Hematopoietic multipotent progenitor cell treated with erythropoietin and hydrocortisone succinate and interleukin-3 and kit ligand, for 15 days (in vitro differentiated cells): ENCODE results near the gene DZIP1L.
"Not testable (repeated sequence)": the region's sequence is repeated elsewhere in the genome, so short reads cannot be mapped to it uniquely, and the experiment has no call there.

ENCODE experiments used
- DNase-seq: peaks from one replicate; pipeline ENCODE4 v3.0.0-alpha.2; 2015; ENCODE audit warnings: low spot score

Gene DZIP1L

DNA sequence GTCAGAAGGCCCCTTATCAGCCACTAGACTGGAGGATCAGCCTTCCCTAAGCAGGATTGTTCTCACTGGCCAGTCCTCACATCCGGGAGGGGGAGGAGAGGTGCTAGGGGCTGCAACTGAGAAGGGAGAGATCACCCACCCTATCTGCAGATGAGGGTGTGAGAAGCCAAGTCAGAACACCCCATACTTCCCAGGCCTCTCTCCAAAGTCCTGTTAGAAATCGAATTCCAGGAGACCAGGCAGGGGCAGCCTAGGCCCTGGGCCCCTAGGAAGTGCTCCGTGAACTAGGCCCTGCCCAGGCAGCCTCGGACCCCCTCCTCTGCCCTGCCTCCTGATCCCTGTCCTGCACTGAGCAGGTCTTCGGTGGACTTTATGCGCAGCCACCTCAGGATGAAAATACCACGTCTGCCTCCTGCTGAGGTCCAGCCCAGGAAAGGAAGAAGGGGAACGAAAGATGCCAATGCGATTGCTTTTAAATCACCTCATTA lies 933 bp downstream of the DZIP1L start:
- no peak for DNase-seq

DNA sequence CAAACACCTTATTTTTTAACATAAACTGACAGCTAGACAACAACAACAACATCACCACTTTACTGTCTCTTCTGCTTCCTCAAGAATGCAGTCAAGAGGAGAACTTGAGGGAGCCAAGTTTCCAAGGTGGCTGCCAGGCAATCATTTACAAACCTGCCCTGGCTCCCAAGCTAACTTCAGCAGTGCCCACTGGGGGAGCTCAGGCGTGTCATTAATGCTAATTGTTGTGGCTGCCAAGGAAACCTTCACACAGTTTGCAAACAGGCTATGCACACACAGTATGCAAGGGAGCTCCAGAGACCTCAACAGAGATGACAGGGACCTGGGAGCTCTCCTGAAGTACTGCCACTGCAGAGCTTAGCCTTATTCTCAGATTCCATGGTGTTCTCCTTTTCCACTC lies 2.1 kb downstream of the DZIP1L start:
- DNase-seq: no peak

DNA sequence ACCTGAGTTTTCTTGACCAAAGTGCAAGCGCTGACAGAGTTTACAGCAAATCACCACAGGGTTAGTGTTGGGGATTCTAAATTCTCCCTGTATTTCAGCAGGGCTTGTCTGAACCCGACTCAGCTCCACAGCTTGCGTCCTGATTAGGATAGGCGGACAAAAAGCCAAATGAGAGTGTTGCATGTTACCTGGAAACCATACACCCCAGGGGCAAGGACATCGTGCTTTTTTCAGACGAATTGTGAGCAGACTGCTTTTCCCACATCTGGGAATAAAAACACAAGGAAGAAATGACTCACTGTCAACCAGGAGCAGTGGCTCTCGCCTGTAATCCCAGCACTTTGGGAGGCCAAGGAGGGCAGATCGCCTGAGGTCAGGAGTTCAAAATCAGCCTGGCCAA lies 3.0 kb downstream of the DZIP1L start:
- no peak for DNase-seq

DNA sequence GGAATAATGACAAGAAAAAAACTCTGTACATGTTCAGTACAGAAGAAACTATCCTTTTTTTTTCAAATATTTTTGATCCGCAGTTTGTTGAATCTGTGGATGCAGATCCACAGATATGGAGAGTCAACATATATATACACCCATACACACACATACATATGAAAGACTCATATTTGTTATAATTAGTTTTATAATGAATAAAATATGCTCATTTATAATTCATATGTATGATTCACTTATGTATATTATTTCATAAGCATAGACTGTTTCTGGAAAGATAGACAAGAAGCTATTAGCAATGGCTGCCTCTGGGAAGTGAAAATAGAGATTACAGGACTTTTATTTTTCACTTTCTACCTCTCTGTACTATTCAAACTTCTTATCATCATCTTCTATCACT lies 9.8 kb downstream of the DZIP1L start:
- DNase-seq: no peak

DNA sequence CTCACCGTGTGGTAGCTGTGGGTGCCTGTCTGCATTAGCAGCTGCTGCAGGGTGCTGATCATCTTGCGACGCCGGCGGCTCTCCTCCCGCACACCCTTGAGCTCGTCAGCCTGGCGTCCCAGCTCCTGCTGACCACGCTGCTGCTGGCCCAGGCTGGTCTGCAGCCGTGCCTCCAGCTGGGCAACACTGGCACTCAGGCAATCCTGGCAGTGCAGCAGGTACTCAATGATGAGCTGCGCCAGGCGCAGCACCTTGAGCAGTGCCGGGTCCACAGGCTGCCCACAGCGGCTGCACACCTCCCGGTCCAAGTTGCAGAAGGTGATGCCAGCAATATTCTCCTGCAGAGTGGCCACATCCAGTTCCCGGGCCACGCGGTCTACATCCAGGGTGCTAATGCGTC lies 11.9 kb downstream of the DZIP1L start:
- no peak for DNase-seq

DNA sequence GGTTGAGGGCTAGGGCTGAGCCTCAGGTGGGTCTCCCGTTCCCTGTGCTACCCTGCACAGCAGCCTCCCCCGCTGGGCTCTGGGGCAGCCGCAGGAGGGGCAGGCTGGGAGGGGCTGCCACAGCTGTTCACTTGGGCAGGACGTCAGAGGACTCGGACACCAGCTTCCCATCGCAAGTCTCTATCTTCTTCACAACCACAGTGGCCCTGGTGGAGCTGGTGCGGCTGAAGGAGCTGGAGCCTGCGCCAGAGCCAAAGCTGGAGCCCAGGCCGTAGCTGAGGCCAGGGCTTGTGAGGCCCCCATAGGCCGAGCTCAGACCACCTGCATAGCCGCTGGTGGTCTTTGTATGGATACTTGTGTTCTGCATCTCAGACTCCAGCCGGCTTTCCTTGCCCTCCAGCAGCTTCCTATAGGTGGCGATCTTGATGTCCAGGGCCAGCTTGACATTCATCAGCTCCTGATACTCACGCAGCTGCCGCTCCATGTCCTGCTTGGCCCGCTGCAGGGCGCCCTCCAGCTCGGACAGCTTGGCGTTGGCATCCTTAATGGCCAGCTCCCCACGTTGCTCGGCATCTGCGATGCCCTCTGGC lies 14.0 kb downstream of the DZIP1L start:
- DNase-seq: not testable (repeated sequence)

DNA sequence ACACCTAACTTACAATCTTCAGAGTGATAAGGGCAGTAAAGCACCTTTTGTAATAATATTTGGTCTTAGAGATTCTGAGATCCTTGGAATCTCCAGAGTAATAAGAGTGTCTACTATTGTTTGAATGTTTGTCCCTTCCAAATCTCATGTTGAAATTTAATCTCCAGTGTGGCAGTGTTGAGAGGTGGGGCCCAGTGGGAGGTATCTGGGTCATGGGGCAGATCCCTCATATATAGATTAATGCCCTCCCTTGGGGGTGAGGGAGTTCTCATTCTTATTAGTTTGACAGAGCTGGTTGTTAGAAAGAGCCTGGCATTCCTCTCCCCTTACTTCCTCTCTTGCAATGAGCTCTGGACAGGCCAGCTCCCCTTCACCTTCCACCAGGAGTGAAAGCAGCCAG lies 16.0 kb downstream of the DZIP1L start:
- DNase-seq: no peak

DNA sequence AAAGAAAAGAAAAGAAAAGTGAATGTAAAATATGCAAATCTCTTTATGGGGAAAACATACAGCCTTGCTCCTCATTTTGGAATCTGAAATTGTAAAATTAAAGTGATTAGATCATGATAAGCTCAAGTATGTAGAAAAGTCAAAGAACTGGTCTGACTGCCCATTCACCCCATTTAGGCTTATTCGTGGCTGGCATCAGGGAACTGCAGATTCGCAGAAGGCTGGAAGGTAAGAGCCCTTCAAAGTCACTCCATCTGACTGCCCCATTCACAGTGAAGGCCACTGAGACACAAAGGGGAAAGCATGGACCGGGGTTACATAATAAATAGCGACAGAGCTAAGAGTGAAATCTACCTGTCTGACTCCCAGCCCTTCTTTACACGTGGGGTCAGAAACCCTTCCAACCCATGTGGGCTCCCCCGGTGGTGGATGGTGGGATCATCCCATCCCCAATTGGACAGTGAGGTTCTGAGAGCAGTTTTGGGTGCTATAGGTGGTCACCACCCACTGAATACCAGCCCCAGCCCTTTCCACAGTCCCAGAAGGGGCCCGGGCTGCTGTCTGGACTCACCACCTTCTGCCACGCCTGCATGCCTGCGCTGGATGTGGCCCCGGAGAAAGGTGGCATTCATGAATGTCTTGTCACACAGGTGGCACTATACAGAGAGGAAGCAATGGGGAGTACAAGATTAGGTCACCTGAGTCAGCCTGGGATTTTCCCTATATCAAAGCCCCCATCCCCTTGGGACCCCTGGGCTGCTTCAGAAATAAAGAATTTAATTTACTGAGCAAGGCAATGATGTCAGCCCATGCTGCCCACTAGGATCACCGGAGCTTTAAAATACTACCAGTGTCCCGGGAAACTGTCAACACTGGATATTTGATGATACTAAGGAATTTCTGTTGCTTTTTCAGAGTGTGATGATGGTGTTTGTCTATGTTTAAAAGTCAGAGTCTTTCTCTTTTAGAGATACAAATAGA lies 17.9 kb downstream of the DZIP1L start:
- no peak for DNase-seq

DNA sequence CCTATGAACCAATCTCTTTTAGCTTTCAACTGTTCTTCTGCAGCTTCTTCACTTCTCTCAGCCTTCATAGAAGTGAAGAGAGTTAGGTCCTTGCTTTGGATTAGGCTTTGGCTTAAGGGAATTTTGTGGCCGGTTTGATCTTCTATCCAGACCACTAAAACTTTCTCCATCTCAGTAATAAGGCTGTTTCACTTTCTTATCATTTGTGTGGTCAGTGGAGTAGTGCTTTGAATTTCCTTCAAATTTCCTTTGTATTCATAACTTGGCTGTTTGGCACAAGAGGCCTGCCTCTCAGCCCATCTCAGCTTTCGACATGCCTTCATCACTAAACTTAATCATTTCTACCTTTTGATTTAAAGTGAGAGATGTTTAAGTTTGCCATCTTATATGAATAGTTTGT lies 21.7 kb downstream of the DZIP1L start:
- no peak for DNase-seq

DNA sequence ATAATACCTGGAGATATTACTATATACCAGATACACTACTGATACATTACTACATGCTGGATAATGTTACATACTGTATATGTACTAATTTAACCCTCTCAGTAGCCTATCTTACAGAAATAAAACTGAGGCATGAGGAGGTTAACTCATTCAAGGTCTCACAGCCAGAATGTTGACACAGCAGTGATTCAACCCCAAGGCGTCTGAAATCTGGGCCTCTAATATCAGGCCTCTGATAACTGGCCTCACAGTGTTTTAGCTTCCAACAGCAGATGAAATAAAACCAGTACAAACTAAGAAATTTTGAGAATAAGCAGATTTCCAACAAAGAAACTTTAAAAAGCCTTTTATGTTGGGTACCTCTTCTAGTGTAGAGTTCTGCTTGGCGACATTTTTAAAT lies 23.4 kb downstream of the DZIP1L start:
- DNase-seq: no peak

DNA sequence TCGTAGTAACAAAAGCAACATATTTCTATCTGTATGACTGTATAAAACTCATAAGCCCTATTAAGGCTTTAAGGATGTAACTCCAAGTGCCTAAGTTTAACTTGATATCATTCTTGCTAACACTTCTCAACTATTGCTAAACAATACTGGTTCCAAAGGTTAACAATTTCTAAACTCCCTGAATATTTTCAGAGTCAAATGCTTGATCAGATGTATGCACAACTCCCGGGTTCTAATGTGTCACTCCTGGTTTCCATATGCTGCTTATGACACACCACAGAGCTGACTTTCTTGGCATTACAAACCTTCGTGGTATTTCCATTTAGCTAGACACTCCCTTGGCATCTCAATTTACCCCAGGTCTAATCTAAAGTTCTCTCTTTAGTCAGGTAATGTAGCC lies 26.3 kb downstream of the DZIP1L start:
- DNase-seq: no peak

DNA sequence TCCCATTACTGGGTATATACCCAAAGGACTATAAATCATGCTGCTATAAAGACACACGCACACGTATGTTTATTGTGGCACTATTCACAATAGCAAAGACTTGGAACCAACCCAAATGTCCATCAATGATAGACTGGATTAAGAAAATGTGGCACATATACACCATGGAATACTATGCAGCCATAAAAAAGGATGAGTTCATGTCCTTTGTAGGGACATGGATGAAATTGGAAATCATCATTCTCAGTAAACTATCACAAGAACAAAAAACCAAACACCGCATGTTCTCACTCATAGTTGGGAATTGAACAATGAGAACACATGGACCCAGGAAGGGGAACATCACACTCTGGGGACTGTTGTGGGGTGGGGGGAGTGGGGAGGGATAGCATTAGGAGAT lies 29.7 kb downstream of the DZIP1L start:
- not testable (repeated sequence) for DNase-seq

DNA sequence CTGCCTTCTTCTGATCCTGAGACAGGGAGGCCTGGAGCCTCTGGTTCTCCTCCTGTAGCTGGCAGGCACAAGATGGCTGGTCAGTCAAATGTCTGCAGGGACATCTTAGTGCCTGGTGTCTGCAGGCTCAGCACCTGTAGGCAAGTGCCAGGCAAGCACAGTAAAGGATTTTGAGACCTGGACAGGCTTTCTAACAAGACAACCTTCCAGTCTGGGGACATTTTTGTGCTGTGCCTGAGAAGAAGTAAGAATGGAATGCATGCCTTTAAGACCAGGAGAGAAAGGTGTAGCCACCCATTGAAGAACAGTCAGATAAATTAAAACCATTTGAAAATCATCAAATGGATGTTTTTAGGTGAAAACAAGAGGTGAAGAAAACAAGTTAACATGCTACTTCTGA lies 31.2 kb downstream of the DZIP1L start:
- DNase-seq: no peak

DNA sequence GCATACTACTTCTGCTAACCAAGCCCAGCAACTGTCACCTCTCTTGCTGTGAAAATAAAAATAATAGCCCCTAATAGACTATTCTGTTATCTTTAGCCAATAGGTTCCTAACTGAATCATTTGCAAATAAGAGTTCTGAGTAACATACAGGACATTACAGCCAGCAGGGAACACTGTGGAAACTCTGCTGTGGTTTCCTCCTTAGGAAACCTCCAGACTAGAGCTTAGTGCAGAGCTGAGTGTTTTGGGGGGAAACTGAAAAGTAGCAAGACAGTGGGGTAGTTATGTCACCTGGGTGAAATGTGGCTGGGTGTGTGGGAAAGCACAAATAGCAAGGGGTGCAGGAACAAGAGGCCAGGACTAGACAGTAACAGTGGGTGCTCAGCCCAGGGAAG lies 32.4 kb downstream of the DZIP1L start:
- no peak for DNase-seq

DNA sequence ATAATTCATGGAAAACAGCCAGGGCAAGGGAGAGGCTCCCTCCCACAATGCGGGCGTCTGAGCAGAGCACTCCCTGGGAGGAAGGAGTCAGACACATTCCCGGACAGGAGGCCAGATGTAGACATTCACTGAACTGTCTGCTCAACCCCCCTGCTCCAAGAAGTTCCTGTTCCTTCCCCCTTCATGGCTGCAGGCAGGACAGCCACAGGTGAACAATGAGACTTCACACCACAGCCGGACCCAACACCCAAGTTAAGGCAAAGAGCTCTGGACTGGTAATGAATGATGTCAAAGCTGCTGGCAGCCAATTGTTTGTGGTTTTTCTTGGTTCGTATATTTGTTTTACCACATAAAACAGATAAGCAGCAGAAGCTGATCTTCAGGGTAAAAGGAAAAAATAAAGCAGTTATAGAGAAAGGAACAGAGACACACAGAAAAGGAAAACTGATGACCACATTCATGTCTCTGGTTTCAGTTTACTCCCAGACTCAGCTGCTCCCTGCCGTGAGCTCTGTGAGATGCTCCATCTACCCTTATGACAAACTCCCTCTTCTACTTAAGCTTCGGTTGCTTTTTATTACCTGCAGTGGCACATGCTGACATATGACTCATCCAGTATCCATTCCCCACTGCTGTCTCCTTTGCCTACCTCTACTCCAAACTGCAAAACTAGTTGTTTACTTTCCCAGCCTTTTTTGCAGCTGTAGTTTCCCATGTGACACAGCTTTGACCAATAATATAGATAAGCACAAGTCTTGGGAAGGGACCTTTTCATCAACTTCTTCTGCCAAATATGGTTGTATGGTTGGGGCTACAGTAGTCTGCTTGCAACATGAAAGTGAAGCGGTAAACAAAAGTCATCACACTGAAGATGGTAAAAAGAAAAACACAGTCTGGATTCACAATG lies 33.1 kb downstream of the DZIP1L start:
- DNase-seq: no peak

DNA sequence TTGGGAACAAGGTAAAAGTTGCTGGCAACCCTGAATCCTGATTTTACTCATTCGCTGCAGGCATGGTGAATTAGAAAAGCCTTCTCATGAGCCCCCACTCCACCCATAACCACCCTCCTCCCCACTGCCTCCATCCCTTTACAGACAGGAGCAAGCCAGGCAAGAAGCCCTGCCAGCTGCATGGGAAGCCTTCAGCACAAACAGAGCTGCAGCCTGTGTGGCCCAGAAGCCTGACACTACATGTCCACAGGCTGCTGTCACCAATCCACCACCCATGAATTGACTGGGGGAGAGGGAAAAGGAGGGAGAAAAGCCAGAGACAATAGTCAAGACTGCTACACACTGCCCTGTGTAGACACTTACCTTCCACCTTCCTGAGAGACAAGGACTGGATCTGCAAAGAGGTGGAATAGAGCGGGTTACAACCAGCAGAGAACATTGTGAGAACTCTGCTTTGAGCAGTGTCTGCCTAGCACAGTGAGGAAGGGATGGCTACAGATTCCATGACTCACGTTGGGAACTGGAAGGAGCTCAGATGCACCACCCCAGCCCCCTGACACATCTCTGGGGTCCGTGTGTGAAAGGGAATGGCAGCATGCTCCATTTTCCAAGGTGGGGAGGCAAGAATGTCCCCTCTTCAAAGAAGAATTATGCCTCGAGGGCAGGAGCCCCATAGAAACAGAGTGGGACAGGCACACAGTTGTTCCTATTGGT lies 33.9 kb downstream of the DZIP1L start:
- DNase-seq: no peak

DNA sequence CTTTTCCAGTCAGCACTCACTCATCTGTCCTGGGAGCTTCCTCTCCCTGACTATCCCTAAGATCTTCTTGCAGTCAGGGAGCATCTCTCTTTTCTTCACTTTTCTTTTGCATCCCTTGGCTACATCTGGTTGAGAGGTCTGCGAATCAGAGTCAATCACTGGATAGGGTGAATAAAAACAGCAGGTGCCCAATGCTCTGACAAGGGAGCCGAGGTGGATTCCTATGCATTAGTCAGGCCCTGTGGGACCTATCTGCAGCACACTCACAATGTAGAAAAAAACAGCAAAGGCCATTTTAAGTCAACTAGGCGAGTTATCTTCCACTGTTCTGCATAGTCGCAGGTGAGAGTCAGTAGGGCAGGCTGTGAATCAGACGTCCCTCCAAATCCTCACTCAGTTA lies 35.5 kb downstream of the DZIP1L start:
- DNase-seq: no peak

DNA sequence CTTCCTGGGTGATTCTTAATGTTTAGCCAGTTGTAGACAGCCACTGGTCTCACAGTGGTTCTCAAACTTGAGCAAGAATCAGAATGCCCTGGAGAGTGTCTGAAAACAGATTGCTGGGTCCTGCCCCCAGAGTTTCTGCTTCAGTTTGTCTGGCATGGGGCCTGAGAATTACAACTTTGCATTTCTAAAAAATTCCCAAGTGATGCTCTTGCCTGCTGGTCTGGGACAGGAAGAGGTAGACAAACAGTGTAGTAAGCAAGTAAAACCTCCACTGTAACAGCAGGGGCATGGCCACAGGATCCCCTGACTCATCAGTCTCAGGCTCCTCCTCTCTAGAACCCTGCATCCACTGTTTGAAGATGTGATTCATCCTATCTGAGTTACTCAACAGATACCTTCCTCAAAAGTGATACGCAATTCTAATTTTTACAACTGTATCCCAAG lies 36.5 kb downstream of the DZIP1L start:
- DNase-seq: no peak

DNA sequence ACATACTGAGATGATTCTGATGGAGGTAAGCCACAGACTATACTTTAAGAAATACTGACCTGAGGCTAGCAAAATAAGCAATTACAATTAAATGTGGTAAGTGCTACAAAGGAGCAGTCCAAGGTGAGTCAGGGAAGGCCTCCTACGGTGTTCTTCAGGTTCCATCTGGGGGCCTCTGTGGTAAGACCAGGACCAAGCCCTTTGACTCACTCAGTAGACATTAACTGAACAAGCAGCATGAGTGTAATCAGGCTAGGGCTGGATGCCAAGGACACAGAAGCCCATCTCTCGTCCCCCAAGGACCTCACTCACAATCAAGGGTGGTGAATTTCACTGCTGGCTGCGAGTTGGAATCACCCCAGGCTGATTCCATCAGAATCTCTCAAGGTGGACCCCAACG lies 37.3 kb downstream of the DZIP1L start:
- no peak for DNase-seq

DNA sequence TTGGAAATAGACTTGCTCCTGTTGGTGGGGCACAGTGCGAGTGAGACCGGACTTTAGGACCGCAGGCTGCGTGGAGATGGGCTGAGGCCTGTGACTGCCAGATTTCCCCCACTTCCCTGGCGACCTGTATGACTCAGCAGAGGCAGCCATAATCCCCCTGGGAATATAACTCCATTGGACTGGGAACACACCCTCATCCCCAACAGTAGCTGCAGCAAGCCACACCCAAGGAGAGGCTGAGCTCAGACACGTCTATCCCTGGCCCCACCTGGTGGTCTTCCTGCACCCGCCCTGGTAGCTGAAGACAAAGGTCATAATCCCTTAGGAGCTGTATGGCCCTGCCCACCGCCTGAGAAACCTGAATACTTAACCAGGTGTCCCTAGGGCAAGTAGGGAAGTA lies 42.6 kb downstream of the DZIP1L start:
- no peak for DNase-seq

DNA sequence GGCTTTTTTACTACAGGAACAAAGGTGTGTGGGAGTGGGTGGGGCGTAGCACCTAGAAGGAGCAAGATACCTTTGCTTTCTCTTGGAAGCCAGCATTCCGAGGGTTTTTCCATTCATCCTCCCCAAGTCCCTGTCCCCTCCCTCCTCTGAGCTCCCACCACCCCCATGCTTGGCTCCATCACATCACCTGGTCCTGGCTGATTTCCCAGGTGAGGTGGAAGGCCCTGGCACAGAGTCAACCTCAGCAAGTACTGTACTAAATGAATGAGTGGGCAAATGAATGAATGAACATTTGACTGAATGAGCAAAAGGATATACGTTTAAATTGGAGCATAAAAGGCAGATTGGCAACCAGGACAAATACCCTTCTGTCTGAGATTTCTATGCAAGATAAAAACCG lies 45.4 kb downstream of the DZIP1L start:
- no peak for DNase-seq
